Naive thymus-derived CD4-positive, alpha-beta T cell (primary cell): ENCODE measurements around the gene HTR3E. TPM values are rescaled to one million over a fixed set of nuclear protein-coding genes. Genes with fewer than 3 reads are reported as not detected.

ENCODE experiments used
- ATAC-seq: fragments of 150-1000 bp; cut with Tn5 transposase; 2 replicates; pipeline ENCODE4 v1.10.0; 2021; ENCODE audit warnings: mild to moderate bottlenecking, moderate library complexity
- CTCF ChIA-PET: fragments of 350-600 bp; sonication (Branson Sonifier 250); formaldehyde crosslinking; loops from one replicate; lab custom pipeline; 2021; ENCODE audit warnings: antibody characterized with exemption; lab: Charles Lee
- POLR2A ChIA-PET: fragments of 350-600 bp; sonication (Branson Sonifier 250); formaldehyde crosslinking; loops from one replicate; lab custom pipeline; 2021; ENCODE audit warnings: antibody characterized with exemption, inconsistent platforms; lab: Charles Lee
- DNase-seq, 9 donors: peaks; one replicate each; pipeline versions ENCODE4 v3.0.0 to v3.0.0-alpha.2; 2020 to 2022; ENCODE audit warnings: mixed read lengths in 1 of 9
- H3K27ac ChIP-seq: one replicate; pipeline ENCODE4 v1.7.0; 2013; ENCODE audit warnings: mild to moderate bottlenecking, low read depth, low read length, moderate library complexity
- H3K27me3 ChIP-seq, 2 donors: one replicate each; pipeline ENCODE4 v1.7.0; 2013; ENCODE audit warnings: low read length in 2 of 2, mild to moderate bottlenecking in 2 of 2, moderate library complexity in 2 of 2; ENCODE audit not compliant: control insufficient read depth in 2 of 2, insufficient read depth in 2 of 2
- H3K36me3 ChIP-seq, 3 experiments: 1 replicate in 2 of 3; 2 replicates in 1 of 3; pipeline ENCODE4 v1.7.0; 2013; ENCODE audit warnings: low read length in 3 of 3, mild to moderate bottlenecking in 3 of 3, moderate library complexity in 1 of 3; ENCODE audit not compliant: insufficient read depth in 3 of 3, control insufficient read depth in 2 of 3
- H3K4me1 ChIP-seq, 2 donors: one replicate each; pipeline ENCODE4 v1.7.0; 2013; ENCODE audit warnings: low read length in 2 of 2, mild to moderate bottlenecking in 2 of 2, moderate library complexity in 1 of 2; ENCODE audit not compliant: control insufficient read depth in 2 of 2, insufficient read depth in 2 of 2
- H3K4me3 ChIP-seq: 2 replicates; pipeline ENCODE4 v1.7.0; 2013; ENCODE audit warnings: mild to moderate bottlenecking, low read length
- H3K9me3 ChIP-seq, 3 experiments: 1 replicate in 2 of 3; 2 replicates in 1 of 3; pipeline ENCODE4 v1.7.0; 2013; ENCODE audit warnings: low read length in 3 of 3; ENCODE audit not compliant: control insufficient read depth in 2 of 3
- H3K27ac Mint-ChIP-seq, 9 donors: one replicate each; pipeline ENCODE4 v1.8.0; 2020 to 2022; ENCODE audit warnings: mixed read lengths in 9 of 9, mild to moderate bottlenecking in 8 of 9, moderate library complexity in 5 of 9, inconsistent platforms in 2 of 9
- H3K27me3 Mint-ChIP-seq, 5 donors: one replicate each; pipeline ENCODE4 v1.8.0; 2021 to 2022; ENCODE audit warnings: mixed read lengths in 5 of 5, mild to moderate bottlenecking in 1 of 5
- H3K36me3 Mint-ChIP-seq, 5 donors: one replicate each; pipeline ENCODE4 v1.8.0; 2020 to 2022; ENCODE audit warnings: mixed read lengths in 5 of 5, mild to moderate bottlenecking in 3 of 5, inconsistent platforms in 1 of 5
- H3K4me1 Mint-ChIP-seq, 7 donors: one replicate each; pipeline ENCODE4 v1.8.0; 2020 to 2022; ENCODE audit warnings: mixed read lengths in 7 of 7, mild to moderate bottlenecking in 3 of 7, inconsistent platforms in 1 of 7
- H3K4me3 Mint-ChIP-seq, 10 donors: one replicate each; pipeline ENCODE4 v1.8.0; 2020 to 2022; ENCODE audit warnings: mild to moderate bottlenecking in 10 of 10, mixed read lengths in 10 of 10, moderate library complexity in 6 of 10, inconsistent platforms in 2 of 10
- H3K9me3 Mint-ChIP-seq, 11 donors: one replicate each; pipeline ENCODE4 v1.8.0; 2020 to 2022; ENCODE audit warnings: mixed read lengths in 11 of 11, mild to moderate bottlenecking in 4 of 11, inconsistent platforms in 1 of 11, moderate library complexity in 1 of 11
- intact Hi-C, 2 donors: fragments of 100-400 bp; cut with micrococcal nuclease; formaldehyde crosslinking; loops; one replicate each; pipeline ENCODE4 v1.15.1; 2023
- polyA plus RNA-seq, 2 donors: library from polyadenylated mRNA; unstranded; fragments of 300-500 nt; fragmentation: Illumina TruSeq; gene quantifications; one replicate each; pipeline ENCODE4 v1.2.3, GENCODE V29; 2021
- total RNA-seq, 6 experiments: library from RNA in 5 of 6; stranded (reverse) in 5 of 6; gene quantifications; 1 replicate in 5 of 6; 2 replicates in 1 of 6; pipeline ENCODE4 v1.2.3 and lab custom pipeline; 2021 to 2026

HTR3E gene
- total and polyA plus RNA-seq, 7 experiments from 2014 or later: not detected

- Histone ChIP-seq H3K4me1 (peaks cover 10 to 13% of the 10 kb centered on the region in 2 donors), H3K27me3 (no peaks in the 10 kb centered on the region), H3K4me3 (peak overlapping the region; percentile 84), H3K36me3 (no peaks in the 10 kb centered on the region), H3K9me3 (no peaks in the 10 kb centered on the region), H3K27ac (peak overlapping the region; percentile 60)
- H3K4me1 Mint-ChIP-seq: peaks cover 22 to 43% (median 34%) of the 10 kb centered on the region in 7 donors
- H3K27ac Mint-ChIP-seq: peak overlapping the region; percentile 81 to 91 (median 87)
- ChIA-PET POLR2A (interaction anchor here (0.7 to 2.1 kb wide), 4 partner anchors 13 to 156 kb away, joined by 3 to 13 read pairs (median 8); partner anchors contain the start of gene EIF2B5), CTCF (interaction anchor here (1.1 kb wide), 1 partner anchor 18 kb away, joined by 3 read pairs; no protein-coding TSS in a partner anchor)
- H3K36me3 Mint-ChIP-seq: peaks cover 0 to 3% (median 0%) of the 10 kb centered on the region in 5 donors
- peak overlapping the region; percentile 94 to 100 (median 96) for H3K4me3 Mint-ChIP-seq
- no peaks in the 10 kb centered on the region for H3K9me3 Mint-ChIP-seq
- no peaks in the 10 kb centered on the region for H3K27me3 Mint-ChIP-seq
- ATAC-seq (peak; percentile 69), DNase-seq (peak in 7 of 9 donors; percentile 23 to 57 (median 34))
- intact Hi-C loops: loop anchor here (1.0 to 2.0 kb wide), 5 partner anchors 11 to 93 kb away; partner anchors contain the start of genes AP2M1 (in 2 of the 2), EIF2B5 (in 2 of the 2), ALG3 (in 1 of the 2) and EEF1AKMT4 (in 1 of the 2)
Measured at GRCh38 chr3:184155644-184156521, 59.0 kb downstream of the HTR3E start.

- Mint-ChIP-seq H3K27me3 (no peaks in the 10 kb centered on the region), H3K9me3 (no peaks in the 10 kb centered on the region), H3K36me3 (peaks cover 0 to 3% (median 0%) of the 10 kb centered on the region in 5 donors), H3K27ac (peak overlapping the region; percentile 27 to 91 (median 85)), H3K4me1 (peaks cover 29 to 46% (median 37%) of the 10 kb centered on the region in 7 donors), H3K4me3 (peak overlapping the region; percentile 94 to 100 (median 96))
- Histone ChIP-seq H3K9me3 (no peaks in the 10 kb centered on the region), H3K36me3 (no peaks in the 10 kb centered on the region), H3K27me3 (no peaks in the 10 kb centered on the region), H3K4me1 (peaks cover 10 to 13% of the 10 kb centered on the region in 2 donors), H3K27ac (peak overlapping the region; percentile 37), H3K4me3 (peak overlapping the region; percentile 84)
- intact Hi-C loops: no loop called here
- ChIA-PET CTCF (no interaction called here), POLR2A (interaction anchor here (0.7 to 2.1 kb wide), 4 partner anchors 12 to 155 kb away, joined by 3 to 13 read pairs (median 8); partner anchors contain the start of gene EIF2B5)
- no peak for ATAC-seq
- no peak for DNase-seq
Measured at GRCh38 chr3:184156522-184156955, 59.7 kb downstream of the HTR3E start.

Other genes starting within 250 kb of the HTR3E start
- 10 to 100 TPM; 41.6 to 50.4 (median 47.1) TPM for gene PARL, start 212.2 kb upstream of the HTR3E start, total RNA-seq
- gene PARL, start 212.2 kb upstream of the HTR3E start, polyA plus RNA-seq: 100 to 1,000 TPM; 123 to 130 TPM
- gene ABCC5, start 79.2 kb upstream of the HTR3E start, total RNA-seq: 10 to 100 TPM; 15.6 to 50.4 (median 25.5) TPM
- gene ABCC5, start 79.2 kb upstream of the HTR3E start, polyA plus RNA-seq: 10 to 100 TPM in 1 of 2 donors, 1 to 10 TPM in 1; 8.6 to 11.4 TPM
- not detected for gene HTR3D, start 65.3 kb upstream of the HTR3E start, total RNA-seq
- gene HTR3D, start 65.3 kb upstream of the HTR3E start, polyA plus RNA-seq: not detected
- gene HTR3C, start 44.0 kb upstream of the HTR3E start, total RNA-seq: not detected
- gene HTR3C, start 44.0 kb upstream of the HTR3E start, polyA plus RNA-seq: not detected
- 10 to 100 TPM; 47.2 to 87.2 (median 67.7) TPM for gene EIF2B5, start 38.3 kb downstream of the HTR3E start, total RNA-seq
- 10 to 100 TPM; 59.7 to 74.8 TPM for gene EIF2B5, start 38.3 kb downstream of the HTR3E start, polyA plus RNA-seq
- gene DVL3, start 58.3 kb downstream of the HTR3E start, total RNA-seq: 10 to 100 TPM; 32.0 to 45.3 (median 39.4) TPM
- gene DVL3, start 58.3 kb downstream of the HTR3E start, polyA plus RNA-seq: 1 to 10 TPM; 3.1 to 7.7 TPM
- gene AP2M1, start 77.8 kb downstream of the HTR3E start, total RNA-seq: 100 to 1,000 TPM; 111 to 217 (median 185) TPM
- gene AP2M1, start 77.8 kb downstream of the HTR3E start, polyA plus RNA-seq: 100 to 1,000 TPM; 217 to 261 TPM
- 100 to 1,000 TPM in 4 of 5 experiments, 10 to 100 TPM in 1; 79.3 to 153 (median 117) TPM for gene ABCF3, start 89.1 kb downstream of the HTR3E start, total RNA-seq
- gene ABCF3, start 89.1 kb downstream of the HTR3E start, polyA plus RNA-seq: 10 to 100 TPM; 47.0 to 73.5 TPM
- gene VWA5B2, start 132.5 kb downstream of the HTR3E start, total RNA-seq: not detected
- not detected for gene VWA5B2, start 132.5 kb downstream of the HTR3E start, polyA plus RNA-seq
- gene ALG3, start 151.9 kb downstream of the HTR3E start, total RNA-seq: 10 to 100 TPM; 19.4 to 51.0 (median 39.1) TPM
- 10 to 100 TPM; 51.6 to 80.3 TPM for gene ALG3, start 151.9 kb downstream of the HTR3E start, polyA plus RNA-seq
- gene EEF1AKMT4, start 152.6 kb downstream of the HTR3E start, total RNA-seq: 1 to 10 TPM in 4 of 5 experiments, under 1 TPM in 1; 0.27 to 6.6 (median 2.2) TPM
- gene EEF1AKMT4, start 152.6 kb downstream of the HTR3E start, polyA plus RNA-seq: 1 to 10 TPM; 2.4 to 4.4 TPM
- not detected for gene CAMK2N2, start 164.5 kb downstream of the HTR3E start, total RNA-seq
- gene CAMK2N2, start 164.5 kb downstream of the HTR3E start, polyA plus RNA-seq: not detected
- not detected for gene ECE2, start 179.0 kb downstream of the HTR3E start, total RNA-seq
- gene ECE2, start 179.0 kb downstream of the HTR3E start, polyA plus RNA-seq: not detected
- 100 to 1,000 TPM; 139 to 204 (median 149) TPM for gene PSMD2, start 202.2 kb downstream of the HTR3E start, total RNA-seq
- gene PSMD2, start 202.2 kb downstream of the HTR3E start, polyA plus RNA-seq: 100 to 1,000 TPM; 181 to 200 TPM
- gene EIF4G1, start 217.5 kb downstream of the HTR3E start, total RNA-seq: 100 to 1,000 TPM; 200 to 341 (median 256) TPM
- gene EIF4G1, start 217.5 kb downstream of the HTR3E start, polyA plus RNA-seq: 10 to 100 TPM; 19.1 to 59.1 TPM
- gene FAM131A, start 240.5 kb downstream of the HTR3E start, total RNA-seq: 10 to 100 TPM in 3 of 5 experiments, 1 to 10 TPM in 2; 5.7 to 13.4 (median 10.3) TPM
- 1 to 10 TPM; 2.2 to 2.5 TPM for gene FAM131A, start 240.5 kb downstream of the HTR3E start, polyA plus RNA-seq